T follicular helper cell (primary cell): ENCODE data around the gene UTF1.
"Not testable (repeated sequence)": the region's sequence is repeated elsewhere in the genome, so short reads cannot be mapped to it uniquely, and the experiment has no call there.

ENCODE experiments used
- DNase-seq: peaks from one replicate; pipeline ENCODE4 v3.0.0-alpha.2; 2020; ENCODE audit warnings: low read depth

UTF1 gene

DNA sequence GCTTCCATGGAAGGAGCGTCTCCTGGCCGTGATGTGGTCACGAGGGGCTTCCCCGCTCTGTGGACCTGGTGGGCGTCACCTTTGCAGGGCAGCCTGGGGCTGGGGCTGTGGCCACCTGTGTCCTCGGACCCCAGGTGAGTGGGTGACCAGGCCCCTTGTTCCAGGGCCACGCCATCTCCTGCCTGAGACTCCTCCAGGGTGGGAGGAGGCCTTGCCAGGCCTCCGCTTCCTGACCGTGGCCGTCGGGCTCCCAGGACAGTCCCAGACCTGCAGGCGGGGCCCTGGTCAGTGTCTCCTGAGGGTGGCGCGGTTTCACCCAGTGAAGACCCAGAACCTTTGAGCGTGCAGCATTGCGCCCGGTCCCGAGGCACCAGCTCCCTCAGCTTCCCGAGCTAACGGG lies 20.4 kb upstream of the UTF1 start:
- DNase-seq: no peak

DNA sequence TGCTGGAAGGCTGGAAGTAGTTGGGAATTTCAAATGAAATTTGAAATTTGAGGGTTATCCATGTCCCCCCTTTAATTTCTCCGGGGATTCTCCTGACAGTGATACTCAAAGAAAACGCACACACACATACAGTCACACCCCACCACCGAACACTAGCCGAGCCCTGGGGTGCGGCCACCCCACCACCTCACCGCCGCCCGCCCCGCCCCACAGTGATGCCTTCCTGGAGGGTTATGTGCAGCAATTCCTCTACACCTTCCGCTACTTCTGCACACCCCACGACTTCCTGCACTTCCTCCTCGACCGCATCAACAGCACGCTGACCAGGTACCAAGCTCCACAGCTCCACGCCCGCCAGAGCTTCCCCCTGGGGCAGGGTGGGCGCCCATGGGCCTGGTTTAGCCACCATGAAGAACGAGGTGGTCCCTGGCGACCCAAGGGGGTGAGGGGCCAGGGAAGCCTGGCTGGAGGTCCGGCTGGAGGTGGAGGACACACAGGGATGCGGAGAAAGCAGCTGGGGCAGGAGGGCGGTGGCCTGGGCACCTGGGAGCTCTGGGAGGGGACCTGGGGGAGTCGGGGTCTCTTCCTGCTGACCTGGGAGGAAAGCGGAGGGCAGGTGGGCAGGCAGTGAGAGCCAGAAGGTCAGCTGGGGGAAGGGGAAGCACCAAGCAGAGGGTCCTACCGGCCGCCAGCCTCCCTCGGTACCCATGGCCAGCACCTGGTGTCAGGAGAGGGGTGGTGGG lies 19.4 kb upstream of the UTF1 start:
- no peak for DNase-seq

DNA sequence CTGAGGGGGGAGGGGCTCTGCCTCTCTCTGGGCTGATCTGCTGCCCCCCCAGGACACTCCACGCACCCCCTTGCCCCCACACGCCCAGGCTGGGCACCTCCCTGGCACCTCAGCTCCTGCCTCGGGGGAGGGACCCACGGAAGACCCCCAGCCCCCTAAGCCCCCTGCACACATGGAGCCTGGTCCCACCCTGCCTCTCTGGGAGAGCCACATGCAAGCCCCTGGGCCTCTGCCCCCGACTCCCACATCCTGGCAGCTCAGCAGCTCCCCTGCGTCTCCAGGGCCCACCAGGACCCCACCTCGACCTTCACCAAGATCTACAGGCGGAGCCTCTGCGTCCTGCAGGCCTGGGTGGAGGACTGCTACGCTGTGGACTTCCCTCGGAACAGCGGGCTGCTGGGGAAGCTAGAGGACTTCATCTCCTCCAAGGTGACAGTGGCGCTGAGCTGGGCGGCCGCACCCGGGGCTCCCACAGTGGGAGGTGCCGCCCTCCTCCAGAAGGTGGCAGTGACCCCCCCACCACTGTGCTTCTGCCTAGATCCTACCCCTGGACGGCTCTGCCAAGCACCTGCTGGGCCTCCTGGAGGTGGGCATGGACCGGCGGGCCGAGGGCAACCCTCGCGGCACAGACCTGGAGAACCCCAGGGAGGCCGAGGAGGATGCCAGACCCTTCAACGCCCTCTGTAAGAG lies 18.7 kb upstream of the UTF1 start:
- no peak for DNase-seq

DNA sequence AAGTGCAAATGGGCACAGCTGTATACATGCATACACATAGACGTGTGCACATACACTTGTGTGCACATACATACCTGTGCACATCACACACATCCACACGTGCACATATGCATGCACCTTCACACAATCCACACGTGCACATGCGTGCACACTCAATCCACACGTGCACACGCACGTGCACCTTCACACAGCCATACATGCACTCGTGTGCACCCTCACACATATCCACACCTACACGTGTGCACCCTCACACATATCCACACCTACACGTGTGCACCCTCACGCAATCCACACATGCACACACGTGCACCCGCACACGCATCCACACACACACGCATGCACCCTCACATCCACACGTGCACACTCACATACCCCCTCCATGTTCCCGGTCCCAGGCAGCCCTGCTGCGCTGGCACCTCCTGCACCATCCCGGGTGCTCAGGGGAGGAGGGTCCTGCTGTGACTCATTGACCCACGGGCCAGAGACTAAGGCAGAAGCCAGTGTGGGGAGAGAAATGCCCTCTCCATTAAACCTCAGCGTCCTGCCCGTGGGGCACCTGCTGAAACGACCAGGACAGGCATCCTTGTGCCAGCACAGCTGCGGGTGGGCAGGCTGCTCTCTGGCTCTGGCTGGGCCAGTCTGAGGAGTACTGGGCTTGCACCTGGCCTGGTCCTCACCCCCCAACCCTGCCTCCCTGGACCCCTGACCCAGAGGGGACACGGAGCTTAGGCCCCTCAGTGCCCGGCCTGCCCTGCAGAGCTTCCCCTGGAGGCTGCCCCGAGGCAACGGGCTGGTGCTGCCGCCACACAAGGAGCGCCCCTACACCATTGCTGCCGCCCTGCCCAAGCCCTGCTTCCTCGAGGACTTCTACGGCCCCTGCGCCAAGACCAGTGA lies 17.8 kb upstream of the UTF1 start:
- no peak for DNase-seq

DNA sequence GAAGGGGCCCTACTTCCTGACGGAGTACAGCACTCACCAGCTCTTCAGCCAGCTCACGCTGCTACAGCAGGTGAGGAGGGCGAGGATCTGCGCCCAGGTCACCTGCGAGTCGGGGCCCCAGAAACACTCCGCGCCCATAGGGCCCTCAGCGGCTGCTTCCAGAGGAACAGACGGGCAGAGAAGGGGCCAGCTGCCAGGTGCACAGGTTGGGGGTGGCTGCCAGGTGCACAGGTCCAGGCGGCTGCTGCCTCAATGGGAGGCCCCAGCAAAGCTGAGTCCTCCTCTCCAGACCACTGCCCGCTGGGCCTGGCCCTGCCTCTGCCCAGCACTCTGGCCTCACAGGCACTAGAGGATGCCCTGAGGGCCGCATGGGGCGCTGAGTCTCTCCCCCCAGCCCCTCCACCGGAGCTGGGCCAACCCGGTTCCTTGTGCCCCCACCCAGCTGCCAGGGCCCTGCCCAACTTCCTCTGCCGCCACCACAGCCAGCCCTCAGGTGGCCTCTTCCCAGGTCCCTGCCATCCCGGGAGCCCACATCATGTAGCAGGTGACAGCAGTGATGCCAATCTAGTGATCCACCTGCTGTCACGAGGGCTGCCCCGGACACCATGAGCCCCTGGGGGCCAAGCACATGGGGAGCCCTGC lies 17.0 kb upstream of the UTF1 start:
- DNase-seq: no peak

DNA sequence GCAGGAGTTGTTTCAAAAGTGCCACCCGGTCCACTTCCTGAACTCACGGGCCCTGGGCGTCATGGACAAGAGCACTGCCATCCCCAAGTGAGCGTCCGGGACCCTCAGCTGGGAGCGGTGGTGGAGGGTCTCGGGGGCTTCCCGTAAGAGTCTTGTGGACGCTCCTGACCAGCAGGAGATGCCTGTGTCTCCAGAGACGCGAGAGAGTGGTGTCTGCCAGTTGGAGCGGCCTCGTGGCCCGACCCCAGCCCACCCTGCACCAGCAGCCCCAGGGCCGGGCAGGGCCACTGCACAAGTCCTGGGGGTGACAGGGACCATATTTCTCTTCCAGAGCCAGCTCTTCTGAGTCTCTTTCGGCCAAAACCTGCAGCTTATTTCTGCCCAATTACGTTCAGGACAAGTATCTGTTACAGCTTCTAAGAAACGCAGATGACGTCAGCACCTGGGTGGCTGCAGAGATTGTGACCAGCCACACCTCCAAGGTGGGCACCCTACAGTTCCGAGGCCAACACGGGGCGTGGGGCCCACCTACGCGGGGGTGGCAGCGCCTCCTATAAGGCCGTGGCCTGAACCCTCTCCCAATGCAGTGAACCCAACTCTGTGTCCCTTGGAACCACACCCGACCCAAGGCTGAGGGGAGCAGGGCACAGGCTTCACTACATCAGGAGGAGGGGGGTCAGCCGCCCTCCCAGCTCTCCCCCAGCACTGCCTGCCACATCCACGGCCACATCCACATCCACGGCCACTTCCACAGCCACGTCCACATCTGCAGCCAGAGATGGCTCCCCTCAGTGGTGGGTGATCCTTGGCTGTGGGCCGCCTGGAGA lies 16.2 kb upstream of the UTF1 start:
- no peak for DNase-seq

DNA sequence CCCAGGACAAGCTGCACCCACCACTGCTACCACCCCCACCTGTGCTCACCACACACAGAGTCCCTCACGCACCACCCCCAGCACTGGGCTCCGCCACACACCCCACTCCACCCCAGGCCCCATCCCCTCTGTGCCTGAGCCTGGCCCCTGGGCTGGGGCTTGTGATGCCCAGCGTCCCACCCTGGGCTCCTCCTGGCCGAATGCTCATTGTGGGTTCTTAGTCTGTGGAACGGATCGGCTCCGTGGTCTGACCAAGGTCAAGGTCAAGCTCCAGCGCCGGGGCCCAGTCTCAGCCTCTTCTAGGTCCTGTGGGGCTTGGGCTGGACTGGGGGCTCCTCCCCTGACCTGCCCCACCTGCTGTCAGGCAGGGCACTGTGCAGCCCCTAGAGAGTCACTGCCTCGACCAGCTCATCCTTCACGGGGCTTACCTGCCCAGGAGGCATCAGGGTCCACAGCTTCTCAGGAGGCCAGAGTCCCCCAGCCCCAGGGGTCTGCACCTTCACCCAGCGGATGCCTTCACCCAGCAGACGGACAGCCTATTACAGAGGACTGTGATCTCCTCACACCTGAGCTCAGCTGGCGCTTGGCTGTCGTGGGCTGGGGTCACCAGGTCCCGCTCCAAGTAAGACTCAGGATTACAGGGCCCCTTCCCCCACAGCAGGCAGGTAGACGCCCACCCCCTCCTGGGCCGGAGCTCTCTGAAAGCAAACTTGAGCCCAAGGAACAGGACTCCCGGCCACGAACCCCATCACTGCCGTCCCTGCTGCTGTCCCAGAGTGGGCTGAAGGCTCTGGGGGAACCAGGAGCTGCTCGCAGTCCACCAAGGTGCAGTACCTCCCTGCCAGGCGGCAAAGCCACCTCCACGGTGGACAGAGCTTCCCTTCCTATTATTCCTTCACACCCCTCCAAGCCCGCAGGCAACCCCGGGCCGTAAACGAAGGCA lies 15.3 kb upstream of the UTF1 start:
- DNase-seq: no peak

DNA sequence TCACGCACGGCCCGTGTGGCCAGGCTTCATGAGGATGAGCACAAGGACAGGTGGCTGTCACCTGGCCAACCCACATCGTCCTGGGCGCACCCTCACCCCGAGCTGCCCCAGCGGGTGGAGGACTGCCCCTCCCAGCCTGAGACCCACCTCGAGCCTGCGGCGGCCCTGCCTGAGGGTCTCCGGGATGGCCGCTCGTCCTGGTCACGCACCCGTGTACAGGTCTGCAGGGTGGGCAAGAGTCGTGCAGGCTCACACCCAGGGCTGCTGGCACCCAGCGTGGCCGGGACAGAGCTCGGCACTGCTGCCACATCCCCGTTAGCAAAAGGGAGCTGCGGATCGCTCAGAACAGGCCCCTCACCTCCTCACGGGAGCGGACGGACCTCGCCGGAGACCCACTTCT lies 14.4 kb upstream of the UTF1 start:
- DNase-seq: no peak

DNA sequence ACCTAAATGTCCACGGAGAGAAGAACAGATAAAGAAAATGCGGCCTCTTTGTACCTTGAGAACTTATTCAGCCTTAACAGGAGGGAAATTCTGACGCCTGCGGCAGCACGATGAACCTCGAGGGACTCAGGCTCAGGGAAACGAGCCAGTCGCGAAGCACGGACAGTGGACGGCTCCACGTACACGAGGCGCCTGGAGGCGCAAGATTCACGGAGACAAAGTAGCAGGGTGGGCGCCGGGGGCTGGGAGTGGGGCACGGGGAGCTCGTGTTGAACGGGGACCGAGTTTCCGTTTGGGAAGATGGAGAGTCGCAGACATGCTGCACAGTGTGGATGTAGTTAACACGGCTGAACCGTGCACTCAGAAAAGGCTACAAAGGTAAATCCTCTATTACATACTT lies 13.2 kb upstream of the UTF1 start:
- no peak for DNase-seq

DNA sequence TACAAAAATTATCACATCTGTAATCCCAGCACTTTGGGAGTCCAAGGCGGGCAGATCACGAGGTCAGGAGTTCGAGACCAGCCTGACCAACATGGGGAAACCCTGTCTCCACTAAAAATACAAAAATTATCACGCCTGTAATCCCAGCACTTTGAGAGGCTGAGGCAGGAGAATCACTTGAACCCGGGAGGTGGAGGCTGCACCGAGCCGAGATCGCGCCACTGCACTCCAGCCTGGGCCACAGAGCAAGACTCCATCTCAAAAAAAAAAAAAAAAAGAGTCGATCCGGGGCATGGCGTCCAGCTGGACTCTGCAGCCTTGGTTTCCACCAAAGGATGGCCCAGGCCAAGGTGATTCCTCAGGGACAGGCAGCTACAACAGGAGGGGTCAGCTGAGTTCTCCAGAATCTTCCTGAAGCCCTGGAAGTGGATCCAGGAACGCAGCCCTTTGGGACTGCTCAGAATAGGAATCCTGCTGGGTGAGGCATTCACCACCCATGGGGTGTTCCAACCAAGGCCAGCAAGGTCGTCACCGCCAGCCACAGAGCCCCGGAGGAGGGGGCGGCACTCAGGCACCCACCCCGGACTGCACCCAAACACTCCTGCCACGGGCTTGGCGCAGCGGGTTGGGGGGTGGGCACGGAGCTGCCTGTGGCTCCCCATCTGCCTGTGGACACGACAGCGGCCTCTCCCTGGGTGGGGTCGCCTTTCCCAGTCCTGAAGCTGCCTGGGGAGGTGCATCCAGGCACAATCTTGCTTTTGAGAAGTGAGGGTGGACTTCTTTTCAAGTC lies 12.0 kb upstream of the UTF1 start:
- DNase-seq: no peak

DNA sequence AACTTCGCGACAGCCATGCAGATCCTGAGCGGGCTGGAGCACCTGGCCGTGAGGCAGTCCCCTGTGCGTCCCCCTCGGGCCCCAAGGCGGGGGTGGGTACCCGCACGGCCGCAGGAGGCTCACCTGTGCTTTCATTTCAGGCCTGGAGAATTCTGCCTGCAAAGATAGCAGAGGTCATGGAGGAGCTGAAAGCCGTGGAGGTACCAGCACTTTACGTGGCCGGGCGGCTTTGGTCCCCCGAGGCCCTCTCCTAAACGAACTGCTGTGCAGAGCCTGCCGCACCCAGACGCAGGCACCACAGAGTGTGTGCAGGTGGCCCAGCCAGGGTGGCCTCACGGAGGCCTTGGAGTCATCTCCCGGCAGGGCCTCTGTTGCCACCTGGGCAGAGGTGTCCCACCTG lies 11.1 kb upstream of the UTF1 start:
- DNase-seq: no peak

DNA sequence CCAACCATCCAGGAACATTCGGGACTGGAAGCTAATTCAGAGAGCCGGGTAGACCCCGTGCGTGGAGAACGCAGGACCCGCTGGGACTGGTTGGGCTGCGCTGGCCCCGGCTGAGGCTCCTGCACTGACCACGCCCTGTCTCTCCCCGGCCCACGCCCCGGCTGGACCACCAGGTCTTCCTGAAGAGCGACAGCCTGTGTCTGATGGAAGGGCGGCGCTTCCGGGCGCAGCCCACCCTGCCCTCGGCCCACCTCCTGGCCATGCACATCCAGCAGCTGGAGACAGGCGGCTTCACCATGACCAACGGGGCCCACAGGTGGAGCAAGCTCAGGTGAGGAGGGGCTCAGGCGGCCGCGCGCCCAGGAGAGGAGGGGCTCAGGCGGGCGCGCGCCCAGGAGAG lies 10.2 kb upstream of the UTF1 start:
- DNase-seq: no peak

DNA sequence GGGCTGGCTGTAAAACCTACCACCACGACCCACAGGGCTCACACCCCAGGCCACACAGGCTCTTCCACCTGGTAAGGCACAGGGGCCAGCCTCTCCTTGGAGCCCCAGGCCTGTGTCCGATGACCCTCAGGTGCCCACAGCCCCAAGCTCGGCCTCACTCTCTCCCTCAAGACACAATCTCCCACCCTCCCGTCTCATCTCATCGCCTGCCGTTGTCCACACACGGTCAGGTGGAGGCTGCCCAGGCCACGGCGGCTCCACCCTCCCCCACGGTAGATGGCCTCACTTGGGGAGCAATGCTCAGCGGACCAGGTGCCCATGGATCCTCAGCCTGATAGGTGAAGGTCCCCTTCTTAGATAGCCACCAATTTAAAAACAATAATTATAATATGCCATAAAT lies 8.7 kb upstream of the UTF1 start:
- DNase-seq: no peak

DNA sequence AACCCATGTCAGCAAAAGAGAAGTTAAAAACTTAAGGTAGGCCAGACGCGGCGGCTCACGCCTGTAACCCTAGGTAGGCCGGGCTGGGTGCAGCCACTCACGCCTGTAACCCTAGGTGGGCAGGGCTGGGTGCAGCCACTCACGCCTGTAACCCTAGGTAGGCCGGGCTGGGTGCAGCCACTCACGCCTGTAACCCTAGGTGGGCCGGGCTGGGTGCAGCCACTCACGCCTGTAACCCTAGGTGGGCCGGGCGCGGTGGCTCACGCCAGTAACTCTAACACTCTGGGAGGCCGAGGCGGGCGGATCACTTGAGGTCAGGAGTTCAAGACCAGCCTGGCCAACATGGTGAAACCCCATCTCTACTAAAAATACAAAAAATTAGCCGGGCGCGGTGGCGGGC lies 8.3 kb upstream of the UTF1 start:
- not testable (repeated sequence) for DNase-seq

DNA sequence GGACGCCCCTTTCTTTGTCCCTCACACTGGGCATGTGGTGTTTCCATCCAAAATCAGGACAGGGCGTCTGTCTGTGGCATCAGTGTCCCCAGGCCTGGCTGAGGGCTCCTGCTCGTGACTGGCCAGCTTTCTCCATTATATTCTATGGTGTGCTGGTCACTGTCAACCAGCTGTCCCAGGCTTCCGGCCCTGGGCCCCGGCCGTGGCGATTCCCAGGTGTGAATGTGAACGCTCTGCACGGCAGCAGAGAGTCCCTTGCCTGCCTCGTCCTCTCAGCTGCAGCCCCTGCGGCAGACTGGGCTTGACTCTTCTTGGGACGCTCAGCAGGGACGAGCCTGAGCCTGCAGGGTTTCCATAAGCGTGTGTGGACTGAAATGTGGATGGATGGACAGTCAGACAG lies 5.9 kb upstream of the UTF1 start:
- no peak for DNase-seq

DNA sequence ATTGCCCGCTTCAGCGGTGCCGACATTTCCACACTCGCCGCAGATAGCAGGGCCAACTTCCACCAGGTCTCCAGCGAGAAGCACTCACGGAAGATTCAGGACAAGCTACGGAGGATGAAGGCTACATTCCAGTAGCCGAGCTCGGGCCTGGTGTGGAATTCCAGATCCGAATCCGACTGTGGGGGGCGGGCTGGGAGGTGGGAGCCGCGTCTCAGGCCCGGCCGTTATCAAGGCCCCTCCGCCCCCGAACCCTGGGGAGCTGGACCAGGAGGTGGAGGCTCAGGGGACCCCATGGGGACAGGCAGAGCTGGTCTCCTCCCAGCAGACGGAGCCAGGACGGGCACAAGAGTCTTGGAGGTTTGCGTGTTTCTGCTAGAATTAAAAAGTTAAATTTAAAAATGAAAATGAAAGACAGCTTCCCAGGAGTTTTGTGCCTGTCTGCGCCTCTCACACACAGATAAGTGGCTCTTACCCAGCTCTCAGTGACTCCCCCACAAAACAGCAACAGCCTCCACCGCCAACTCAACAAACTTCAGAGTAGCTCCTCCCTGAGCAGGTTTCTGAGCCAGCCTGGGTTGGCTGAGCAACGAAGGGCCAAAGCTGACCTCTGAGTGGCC lies 5.2 kb upstream of the UTF1 start:
- DNase-seq: no peak

DNA sequence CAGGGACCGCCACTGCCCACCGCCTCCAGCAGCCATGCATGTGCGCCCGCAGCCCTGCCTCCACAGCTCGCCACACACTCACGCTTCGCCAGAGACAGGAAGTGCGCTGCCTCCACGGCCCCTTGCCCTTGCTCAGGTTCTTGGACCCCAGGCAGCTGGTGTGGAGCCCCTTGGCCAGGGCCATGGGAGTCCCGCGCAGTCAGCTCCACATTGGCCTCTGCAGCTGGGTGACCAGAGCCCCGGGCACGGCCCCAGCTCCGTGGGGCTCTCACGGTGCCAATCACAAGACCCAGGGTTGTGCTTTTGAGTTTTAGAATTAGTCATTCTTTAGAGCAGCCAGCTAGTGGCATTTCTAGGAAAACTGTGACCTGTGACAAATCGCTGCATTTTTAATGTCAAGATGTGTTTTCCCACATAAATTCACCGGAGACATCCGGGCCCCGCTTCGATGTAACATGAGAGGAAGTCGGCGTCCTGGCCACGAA lies 4.3 kb upstream of the UTF1 start:
- no peak for DNase-seq

DNA sequence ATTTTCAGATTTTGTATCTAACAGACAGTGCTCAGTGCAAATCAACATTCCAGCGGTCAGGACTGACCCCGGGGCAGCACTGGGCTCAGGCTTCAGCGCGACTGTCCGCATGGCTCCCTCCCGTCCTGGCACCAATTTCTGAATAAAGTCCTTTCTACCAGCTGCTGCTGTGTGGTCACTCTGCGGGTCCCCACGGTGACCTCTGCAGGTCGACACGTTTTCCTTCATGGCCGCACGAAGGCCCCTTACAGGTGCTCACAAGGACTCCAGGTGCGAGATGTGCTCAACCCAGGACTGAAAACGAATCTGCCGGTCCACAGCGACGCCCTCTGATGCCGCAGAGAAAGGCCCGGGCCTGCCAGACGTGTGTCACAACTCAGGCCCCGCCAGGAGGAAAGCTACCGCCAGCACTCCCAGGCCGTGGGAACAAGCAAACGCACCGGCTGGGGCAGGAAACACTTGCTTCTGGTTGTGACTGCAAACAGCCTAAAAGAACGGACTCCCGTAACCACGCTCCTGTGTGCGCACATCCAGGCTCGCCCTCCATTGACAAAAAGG lies 3.7 kb upstream of the UTF1 start:
- no peak for DNase-seq

DNA sequence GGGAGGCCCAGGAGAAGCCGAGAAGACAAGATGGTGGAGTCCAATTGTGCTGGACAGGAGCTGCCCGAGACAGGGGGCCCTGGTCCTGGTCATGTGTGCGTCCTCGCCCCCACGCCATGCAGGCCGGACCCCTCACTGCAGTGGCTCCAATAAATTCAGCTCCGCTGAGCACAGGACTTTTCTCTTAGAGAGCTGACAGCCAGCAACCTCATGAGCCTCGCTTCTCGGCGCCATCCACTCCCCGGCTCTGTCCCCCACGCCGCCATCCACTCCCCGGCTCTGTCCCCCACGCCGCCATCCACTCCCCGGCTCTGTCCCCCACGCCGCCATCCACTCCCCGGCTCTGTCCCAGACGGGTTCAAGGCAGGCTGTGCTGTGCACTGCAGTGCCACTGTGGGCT lies 2.8 kb upstream of the UTF1 start:
- DNase-seq: no peak
